IMR-90 (cell line): ENCODE results near the gene SLC48A1. TPM values are rescaled to one million over a fixed set of nuclear protein-coding genes. Genes with fewer than 3 reads are reported as not detected.

ENCODE experiments used
- ATAC-seq: fragments of 200-7000 bp; cut with Tn5 transposase; 2 replicates; pipeline ENCODE4 v1.9.1; 2020; ENCODE audit warnings: low read depth, mild to moderate bottlenecking, moderate library complexity
- BruUV-seq: library from RNA; stranded (reverse); fragments of 400-500 nt; replicated peaks from 2 replicates; lab custom pipeline; 2021; lab: Mats Ljungman, UMichigan
- CTCF ChIA-PET: fragments of 300-600 bp; formaldehyde crosslinking; extraction: SDS; loops from one replicate; lab custom pipeline; 2021; ENCODE audit warnings: antibody characterized with exemption; lab: Yijun Ruan, JAX
- POLR2A ChIA-PET: fragments of 300-600 bp; sonication (Branson Sonifier 250); formaldehyde crosslinking; loops from one replicate; lab custom pipeline; 2022; ENCODE audit warnings: antibody characterized with exemption; ENCODE audit not compliant: unreplicated experiment; lab: Charles Lee
- DNase-seq: peaks from one replicate; pipeline ENCODE4 v3.0.0; 2013
- H2AFZ ChIP-seq: replicated peaks from 2 replicates; pipeline ENCODE3; 2013; ENCODE audit warnings: low read length, mild to moderate bottlenecking; ENCODE audit not compliant: poor library complexity
- H2AK5ac ChIP-seq: 2 replicates; pipeline ENCODE4 v1.6.1; 2013; ENCODE audit warnings: low read depth, low read length, inconsistent platforms
- H2AK9ac ChIP-seq: replicated peaks from 2 replicates; pipeline ENCODE3; 2013; ENCODE audit warnings: mild to moderate bottlenecking, low read depth, low read length, moderate library complexity; ENCODE audit not compliant: poor library complexity
- H2BK120ac ChIP-seq: 2 replicates; pipeline ENCODE4 v1.6.1; 2013; ENCODE audit warnings: low read depth, low read length, inconsistent platforms
- H2BK15ac ChIP-seq: 3 replicates; pipeline ENCODE4 v1.6.1; 2013; ENCODE audit warnings: low read depth, low read length, inconsistent platforms
- H2BK20ac ChIP-seq: 2 replicates; pipeline ENCODE4 v1.6.1; 2013; ENCODE audit warnings: low read depth, mild to moderate bottlenecking, inconsistent platforms, low read length, moderate library complexity
- H2BK5ac ChIP-seq: 2 replicates; pipeline ENCODE4 v1.6.1; 2013; ENCODE audit warnings: mild to moderate bottlenecking, low read depth, low read length, inconsistent platforms; ENCODE audit not compliant: poor library complexity, severe bottlenecking
- H3K14ac ChIP-seq: replicated peaks from 2 replicates; pipeline ENCODE4 v1.6.1; 2013; ENCODE audit warnings: low read depth, low read length, inconsistent platforms
- H3K18ac ChIP-seq: 2 replicates; pipeline ENCODE4 v1.6.1; 2013; ENCODE audit warnings: low read depth, low read length, control low read depth
- H3K23ac ChIP-seq: 2 replicates; pipeline ENCODE4 v1.6.1; 2013; ENCODE audit warnings: low read depth, low read length, inconsistent platforms
- H3K27ac ChIP-seq: 2 replicates; pipeline ENCODE4 v1.5.1; 2013; ENCODE audit warnings: mild to moderate bottlenecking, control low read depth, low read length; ENCODE audit not compliant: insufficient read depth
- H3K27me3 ChIP-seq: 2 replicates; pipeline ENCODE4 v1.6.1; 2013; ENCODE audit warnings: low read length; ENCODE audit not compliant: control insufficient read depth, insufficient read depth
- H3K36me3 ChIP-seq: 2 replicates; pipeline ENCODE4 v1.6.1; 2013; ENCODE audit warnings: low read length, mixed read lengths; ENCODE audit not compliant: control insufficient read depth, insufficient read depth
- H3K4ac ChIP-seq: 2 replicates; pipeline ENCODE4 v1.6.1; 2013; ENCODE audit warnings: low read depth, low read length, inconsistent platforms
- H3K4me1 ChIP-seq: 2 replicates; pipeline ENCODE4 v1.6.1; 2013; ENCODE audit warnings: low read length, mixed read lengths; ENCODE audit not compliant: control insufficient read depth, insufficient read depth
- H3K4me2 ChIP-seq: 2 replicates; pipeline ENCODE4 v1.6.1; 2013; ENCODE audit warnings: low read depth, mild to moderate bottlenecking, control low read depth, low read length, moderate library complexity
- H3K4me3 ChIP-seq: 2 replicates; pipeline ENCODE4 v1.5.1; 2013; ENCODE audit warnings: low read depth, mild to moderate bottlenecking, control low read depth, low read length, moderate library complexity; ENCODE audit not compliant: insufficient read depth
- H3K56ac ChIP-seq: 2 replicates; pipeline ENCODE4 v1.6.1; 2013; ENCODE audit warnings: low read length, inconsistent platforms; ENCODE audit not compliant: insufficient read depth; ENCODE audit errors: extremely low read depth
- H3K79me1 ChIP-seq, 2 experiments: 2 replicates each; pipeline ENCODE4 v1.6.1; 2013; ENCODE audit warnings: low read length in 2 of 2, inconsistent platforms in 1 of 2, low read depth in 1 of 2
- H3K9ac ChIP-seq: 2 replicates; pipeline ENCODE4 v1.6.1; 2013; ENCODE audit warnings: low read depth, low read length, control low read depth
- H3K9me1 ChIP-seq: 2 replicates; pipeline ENCODE4 v1.6.1; 2013; ENCODE audit warnings: low read length, inconsistent platforms; ENCODE audit not compliant: insufficient read depth
- H3K9me3 ChIP-seq: 2 replicates; pipeline ENCODE4 v1.6.1; 2013; ENCODE audit warnings: low read length; ENCODE audit not compliant: control insufficient read depth, insufficient read depth
- H4K20me1 ChIP-seq: 2 replicates; pipeline ENCODE4 v1.6.1; 2013; ENCODE audit warnings: low read length, inconsistent platforms; ENCODE audit not compliant: insufficient read depth
- H4K5ac ChIP-seq: 2 replicates; pipeline ENCODE4 v1.6.1; 2013; ENCODE audit warnings: mild to moderate bottlenecking, low read depth, low read length, control low read depth
- H4K8ac ChIP-seq, 2 experiments: 2 replicates each; pipeline ENCODE4 v1.6.1; 2013; ENCODE audit warnings: low read depth in 2 of 2, low read length in 2 of 2, control low read depth in 1 of 2, inconsistent platforms in 1 of 2
- H4K91ac ChIP-seq: 2 replicates; pipeline ENCODE4 v1.6.1; 2013; ENCODE audit warnings: low read depth, low read length, inconsistent platforms; ENCODE audit not compliant: insufficient read depth
- CEBPB ChIP-seq: IDR thresholded peaks from 2 replicates; pipeline ENCODE4 v1.6.1; 2012; ENCODE audit warnings: low read depth, low read length, improper control_type of control experiment
- CHD1 ChIP-seq: IDR thresholded peaks from 2 replicates; pipeline ENCODE4 v1.6.1; 2012; ENCODE audit warnings: low read depth, low read length, improper control_type of control experiment
- CTCF ChIP-seq: conservative IDR thresholded peaks from 2 replicates; pipeline ENCODE4 v1.5.1; 2012; ENCODE audit warnings: mild to moderate bottlenecking, low read depth, low read length, improper control_type of control experiment
- ELK1 ChIP-seq: fragments of 150-350 bp; IDR thresholded peaks from 2 replicates; pipeline ENCODE4 v1.6.1; 2016; ENCODE audit warnings: low read depth, mild to moderate bottlenecking, low read length, moderate library complexity, borderline replicate concordance
- MAFK ChIP-seq: IDR thresholded peaks from 2 replicates; pipeline ENCODE4 v1.6.1; 2012; ENCODE audit warnings: low read depth, low read length, improper control_type of control experiment
- MAZ ChIP-seq: IDR thresholded peaks from 2 replicates; pipeline ENCODE4 v1.6.1; 2012; ENCODE audit warnings: low read depth, mild to moderate bottlenecking, low read length, improper control_type of control experiment, moderate library complexity, borderline replicate concordance
- NFE2L2 ChIP-seq: fragments of 150-350 bp; IDR thresholded peaks from 2 replicates; pipeline ENCODE4 v1.6.1; 2016; ENCODE audit warnings: low read depth, mild to moderate bottlenecking, low read length
- POLR2A ChIP-seq: IDR thresholded peaks from 2 replicates; pipeline ENCODE4 v1.6.1; 2012; ENCODE audit warnings: mild to moderate bottlenecking, low read depth, low read length
- RAD21 ChIP-seq: IDR thresholded peaks from 2 replicates; pipeline ENCODE4 v1.6.1; 2012; ENCODE audit warnings: low read length, improper control_type of control experiment
- RCOR1 ChIP-seq: IDR thresholded peaks from 2 replicates; pipeline ENCODE4 v1.6.1; 2012; ENCODE audit warnings: mild to moderate bottlenecking, low read length, improper control_type of control experiment; ENCODE audit not compliant: insufficient replicate concordance
- RFX5 ChIP-seq: IDR thresholded peaks from 2 replicates; pipeline ENCODE4 v1.8.0; 2012; ENCODE audit warnings: low read depth, mild to moderate bottlenecking, low read length, moderate library complexity
- SMC3 ChIP-seq: fragments of 150-350 bp; IDR thresholded peaks from 2 replicates; pipeline ENCODE4 v1.6.1; 2016; ENCODE audit warnings: low read depth, mild to moderate bottlenecking, antibody characterized with exemption, low read length, moderate library complexity
- WGBS, 2 experiments: methylation state at CpG; one replicate each; pipeline versions ENCODE4 v1.1.5 to v1.1.7; 2013; ENCODE audit warnings: missing lambda C conversion rate in 2 of 2; ENCODE audit not compliant: insufficient read length in 1 of 2; ENCODE audit errors: extremely low coverage in 2 of 2; 5-methylcytosine and 5-hydroxymethylcytosine counted together
- dilution Hi-C: fragments of 300-500 bp; cut with HindIII; formaldehyde crosslinking; loops from one replicate; pipeline ENCODE4 v1.14.3; 2018; ENCODE audit warnings: low sequenced_read_pairs; ENCODE audit not compliant: unreplicated experiment
- in situ Hi-C: fragments of 300-500 bp; cut with MboI; formaldehyde crosslinking; loops from 3 replicates; pipeline ENCODE4 v1.14.3; 2019; ENCODE audit warnings: low sequenced_read_pairs, inconsistent platforms, mixed read lengths
- intact Hi-C: fragments of 100-400 bp; cut with micrococcal nuclease; formaldehyde crosslinking; loops from 2 replicates; pipeline ENCODE4 v1.10.0; 2022
- polyA plus RNA-seq, 3 experiments: library from polyadenylated mRNA; depleted of rRNA; stranded (reverse); fragments of >200 nt; gene quantifications; 2 replicates each; pipeline ENCODE4 v1.2.3, GENCODE V29; 2012; ENCODE audit warnings: low replicate concordance in 1 of 3
- total RNA-seq: library from RNA; depleted of rRNA; stranded (reverse); fragments of >200 nt; gene quantifications from 2 replicates; pipeline ENCODE4 v1.2.3, GENCODE V29; 2012

The SLC48A1 gene
- total and polyA plus RNA-seq, 2 of the 4 experiments (the other 2 are of a cell fraction): 4.8 to 5.9 TPM

- H3K36me3 ChIP-seq: no peaks in the 10 kb centered on the region
- peak overlapping the region; percentile 69 for H3K9ac ChIP-seq
- peak overlapping the region; percentile 89; the same call in 1 of the 2 replicates for H3K23ac ChIP-seq
- 2% methylated on average over 8 of the region's 17 CpGs; no CpG with 5 or more reads in 1 of the 2 experiments for WGBS, 2 experiments
- peak overlapping the region; percentile 10 for H2AK5ac ChIP-seq
- H3K18ac ChIP-seq: peak overlapping the region; percentile 48; the same call in 1 of the 2 replicates
- H4K20me1 ChIP-seq: no peaks in the 10 kb centered on the region
- no peak overlapping the region for H2AK9ac ChIP-seq
- ChIA-PET CTCF (interaction anchor here (0.7 to 1.0 kb wide), 4 partner anchors 12 to 66 kb away, joined by 3 to 4 read pairs (median 4); no protein-coding TSS in a partner anchor), POLR2A (no interaction called here)
- DNase-seq (no peak), ATAC-seq (no peak)
- peak overlapping the region; percentile 91 for H2AFZ ChIP-seq
- TF ChIP-seq SMC3 (no peak), CEBPB (no peak), MAZ (no peak), NFE2L2 (no peak), RFX5 (no peak), RAD21 (no peak), CHD1 (no peak), MAFK (no peak), POLR2A (no peak), CTCF (no peak), ELK1 (no peak), RCOR1 (no peak)
- BruUV-seq: no TSS peak
- intact Hi-C loops: loop anchor here (5.0 to 10.0 kb wide), 2 partner anchors 225 to 738 kb away; no protein-coding TSS in a partner anchor
- peak overlapping the region; percentile 81 for H3K4ac ChIP-seq
- no peak overlapping the region for H2BK20ac ChIP-seq
- dilution Hi-C loops: no loop called here
- H3K4me2 ChIP-seq: peak overlapping the region; percentile 84
- peak overlapping the region; percentile 78 for H3K14ac ChIP-seq
- H3K4me1 ChIP-seq: peaks cover 30% of the 10 kb centered on the region
- H4K5ac ChIP-seq: peak overlapping the region; percentile 58; the same call in 1 of the 2 replicates
- H2BK5ac ChIP-seq: no peak overlapping the region
- H3K9me3 ChIP-seq: no peaks in the 10 kb centered on the region
- H3K4me3 ChIP-seq: peak overlapping the region; percentile 92
- H2BK120ac ChIP-seq: no peak overlapping the region
- peaks cover 0 to 11% of the 10 kb centered on the region in 2 experiments; a peak in 1 of 4 replicates for H3K79me1 ChIP-seq
- no peak overlapping the region for H3K56ac ChIP-seq
- H4K91ac ChIP-seq: no peak overlapping the region
- H4K8ac ChIP-seq: peak overlapping the region; percentile 78 to 92; a peak in 2 of 4 replicates
- H3K27me3 ChIP-seq: no peaks in the 10 kb centered on the region
- peak overlapping the region; percentile 5; the same call in 1 of the 2 replicates for H3K27ac ChIP-seq
- H3K9me1 ChIP-seq: peaks cover 10% of the 10 kb centered on the region; the same call in 1 of the 2 replicates
- in situ Hi-C loops: no loop called here
- H2BK15ac ChIP-seq: no peak overlapping the region
Observed at GRCh38 chr12:47772738-47773061, 338 bp upstream of the SLC48A1 start.
